ENCODE measurements around the gene LCMT2.
"Not testable (repeated sequence)": the region's sequence is repeated elsewhere in the genome, so short reads cannot be mapped to it uniquely, and the experiment has no call there.

Gene LCMT2

DNA sequence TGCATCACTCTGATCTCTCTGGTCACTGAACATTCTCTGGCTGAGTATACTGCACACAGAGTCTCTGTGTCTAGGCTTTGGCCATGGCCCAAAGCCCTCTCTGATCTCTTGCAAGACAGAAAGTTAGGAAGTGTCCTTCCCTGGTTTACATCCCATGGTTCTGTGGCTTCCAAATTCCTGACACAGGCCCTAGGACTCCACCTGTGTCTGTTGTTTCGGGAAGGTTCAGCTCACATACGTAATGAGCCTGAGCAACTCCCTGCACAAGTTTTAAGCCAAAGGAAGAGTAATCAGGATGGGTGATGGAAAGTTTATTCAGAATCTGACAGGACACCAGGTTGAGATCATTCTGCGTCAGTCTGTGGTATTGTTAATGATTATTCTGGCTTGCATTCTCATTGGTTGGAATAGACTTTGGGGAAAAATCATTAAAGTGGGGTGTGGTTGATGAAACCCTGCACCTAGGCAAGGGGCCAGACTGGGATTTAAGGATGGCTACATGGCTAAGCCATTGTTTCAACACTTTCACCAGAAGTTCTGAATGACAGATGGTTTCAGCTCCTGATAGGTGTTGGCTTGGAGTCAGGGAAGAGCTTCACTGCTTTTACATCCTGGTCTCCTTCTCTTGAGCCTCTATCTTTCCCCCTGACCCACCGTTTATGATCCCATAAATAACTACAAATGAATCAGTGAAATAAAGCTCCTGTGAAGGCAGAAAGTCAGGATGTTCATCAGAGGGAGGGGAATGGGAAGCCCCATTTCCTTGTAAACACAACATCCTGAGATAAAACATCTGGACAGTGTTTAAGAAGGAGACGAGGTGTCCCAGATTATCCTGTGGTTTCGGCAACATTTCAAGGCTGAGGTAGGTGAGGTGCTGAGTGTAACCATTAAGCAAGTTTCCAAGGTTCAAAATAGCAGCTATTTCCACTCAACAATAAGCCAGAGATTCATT lies 14.1 kb downstream of the LCMT2 start:
- no peak for DNase-seq

DNA sequence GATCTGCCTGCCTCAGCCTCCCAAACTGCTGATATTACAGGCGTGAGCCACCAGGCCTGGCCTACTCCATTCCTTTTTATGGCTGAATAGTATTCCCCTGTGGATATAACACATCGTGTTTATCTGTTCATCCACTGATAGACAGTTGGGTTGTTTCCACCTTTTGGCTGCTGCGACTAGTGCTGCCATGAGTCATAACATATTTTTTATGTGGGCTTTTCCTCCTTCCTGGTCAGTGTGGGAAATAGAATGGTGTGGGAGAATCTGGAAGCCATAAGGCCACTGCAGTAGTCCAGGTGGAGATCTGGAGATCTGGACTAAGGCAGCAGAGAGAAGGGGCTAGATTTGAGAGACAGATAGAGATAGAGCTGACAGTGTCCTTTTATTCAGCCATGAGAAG lies 16.2 kb downstream of the LCMT2 start:
- no peak for DNase-seq

DNA sequence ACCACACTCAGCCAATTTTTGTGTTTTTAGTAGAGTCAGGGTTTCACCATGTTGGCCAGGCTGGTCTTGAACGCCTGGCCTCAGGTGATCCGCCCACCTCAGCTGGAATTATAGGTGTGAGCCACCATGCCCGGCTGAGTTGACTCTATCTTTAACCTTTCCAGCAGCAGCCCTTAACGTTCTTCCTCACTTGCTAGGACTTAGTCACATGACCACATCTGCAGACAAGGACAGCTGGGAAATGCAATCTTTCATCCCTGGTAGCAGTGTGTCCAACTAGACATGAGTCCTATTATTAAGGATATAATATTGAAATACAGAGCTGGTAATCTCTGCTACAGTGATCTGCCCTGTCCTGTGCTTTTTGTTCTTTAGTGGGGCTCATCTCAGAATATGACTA lies 18.0 kb downstream of the LCMT2 start:
- no peak for DNase-seq

DNA sequence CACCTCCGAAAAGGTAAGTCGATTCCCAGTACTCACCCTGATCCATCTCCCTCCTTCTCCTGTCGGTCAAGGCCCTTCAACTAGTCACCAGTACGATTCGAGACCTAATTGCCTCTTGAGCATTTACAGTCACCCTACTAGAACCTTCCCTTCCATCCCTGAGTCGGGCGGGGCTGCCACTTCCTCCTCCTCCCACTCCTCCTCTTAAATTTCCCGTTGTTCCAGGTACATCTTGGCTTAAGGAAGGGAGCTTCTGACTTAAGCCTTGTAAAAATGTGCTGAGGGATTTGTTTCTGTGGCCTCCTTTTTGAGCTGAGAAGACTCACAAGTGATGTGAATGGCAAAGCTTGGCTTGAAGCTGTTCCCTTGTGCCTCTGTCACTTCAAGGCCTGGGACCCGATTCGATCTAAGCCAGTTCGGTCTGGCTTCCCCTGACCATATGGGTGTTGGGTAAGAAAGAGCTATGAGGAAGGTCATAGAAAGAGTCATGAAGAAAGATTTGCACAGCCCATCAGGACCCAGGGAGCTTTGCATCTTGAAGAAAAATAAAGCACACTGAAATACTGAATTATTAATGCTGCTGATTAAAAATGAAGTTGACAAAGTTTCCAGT lies 28.1 kb downstream of the LCMT2 start, which contains the start of gene TGM7:
Gene TGM7 (minus strand): TSS at position 51 of the 613 bp plus-strand sequence.
- DNase-seq, result no peak

DNA sequence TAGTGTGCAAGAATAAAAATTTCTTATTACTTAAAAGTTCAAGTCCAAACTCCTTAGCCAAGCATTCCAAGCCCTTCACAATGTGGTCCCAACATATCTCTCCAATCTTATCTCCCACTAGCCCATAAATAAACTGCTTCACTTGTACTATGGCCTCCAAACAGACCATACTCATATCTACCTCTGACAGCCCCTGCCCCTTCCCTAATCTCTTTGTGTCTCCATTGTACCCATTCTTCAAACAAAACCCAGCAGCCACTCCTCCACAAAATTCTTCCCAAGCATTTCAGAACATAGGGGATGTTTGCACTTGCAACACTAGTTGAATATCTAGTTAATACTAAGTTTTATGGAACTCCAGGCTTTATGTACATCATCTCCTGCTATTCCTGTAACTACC lies 30.5 kb downstream of the LCMT2 start:
- DNase-seq, result no peak

DNA sequence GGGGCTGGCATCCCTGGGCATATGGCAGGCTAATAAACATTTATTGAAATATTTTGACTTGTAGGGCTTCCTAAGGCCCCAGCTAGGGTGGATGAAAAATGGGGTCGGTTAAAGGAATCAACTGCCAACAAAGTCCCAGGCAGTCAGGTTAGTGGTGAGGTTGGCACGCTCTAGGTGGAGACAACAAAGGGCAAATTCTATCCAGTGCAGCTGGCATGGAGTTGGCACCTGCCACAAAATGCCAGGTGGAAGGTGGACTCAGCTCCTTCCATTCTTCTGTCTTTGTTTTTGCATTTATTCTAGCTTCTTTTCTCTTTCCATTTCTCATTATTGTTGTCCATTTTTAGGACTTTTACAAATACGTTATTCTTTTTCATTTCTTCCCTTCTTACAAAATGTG lies 31.0 kb downstream of the LCMT2 start:
- no peak for DNase-seq

DNA sequence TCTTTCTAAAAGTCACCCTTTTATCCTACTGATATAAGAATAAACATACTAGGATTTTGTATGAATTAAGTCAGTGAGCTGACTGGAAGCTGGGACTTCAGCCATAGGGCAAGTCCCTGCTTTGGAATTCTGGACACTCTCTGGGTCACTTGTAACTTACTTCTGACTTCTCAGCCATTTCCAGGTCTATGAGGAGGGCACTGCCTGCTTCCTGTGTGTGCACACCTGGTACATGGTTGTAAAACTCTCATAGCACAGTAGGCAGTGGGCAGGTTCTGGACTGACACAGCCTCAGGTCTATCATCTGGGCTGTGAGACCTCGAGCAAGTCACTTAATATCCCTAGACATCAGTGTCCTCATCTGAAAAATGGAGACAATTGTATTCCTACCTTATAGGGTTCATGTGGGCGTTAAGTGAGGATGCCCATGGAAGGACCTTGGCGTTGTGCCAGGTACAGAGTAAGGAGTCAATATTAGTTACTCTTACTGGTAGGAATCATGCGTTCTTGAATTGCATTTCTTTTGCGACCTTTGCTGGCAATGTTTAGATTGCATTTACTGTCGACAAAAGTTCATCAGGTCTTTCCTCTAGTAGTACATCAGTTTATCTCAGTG lies 36.2 kb downstream of the LCMT2 start:
- DNase-seq, result no peak

DNA sequence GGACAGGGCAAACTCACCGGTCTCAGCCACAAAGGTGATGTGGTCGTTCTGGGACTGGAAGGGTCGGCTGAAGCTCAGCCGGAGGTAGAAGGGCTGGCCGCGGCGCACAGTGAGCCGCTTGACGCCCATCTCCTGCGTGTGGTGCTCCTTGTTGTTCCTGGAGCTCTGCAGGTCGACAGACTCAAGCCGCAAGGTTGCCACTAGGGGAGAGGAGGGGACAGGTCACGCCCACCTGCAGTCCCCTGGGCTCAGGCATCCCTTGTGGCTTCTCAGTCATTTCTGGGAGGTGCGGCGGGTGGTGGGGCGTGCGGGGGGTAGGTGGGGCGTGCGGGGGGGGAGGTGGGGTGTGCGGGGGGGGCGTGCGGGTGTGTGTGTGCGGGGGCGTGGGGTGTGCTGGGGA lies 36.9 kb downstream of the LCMT2 start:
- DNase-seq, result no peak

DNA sequence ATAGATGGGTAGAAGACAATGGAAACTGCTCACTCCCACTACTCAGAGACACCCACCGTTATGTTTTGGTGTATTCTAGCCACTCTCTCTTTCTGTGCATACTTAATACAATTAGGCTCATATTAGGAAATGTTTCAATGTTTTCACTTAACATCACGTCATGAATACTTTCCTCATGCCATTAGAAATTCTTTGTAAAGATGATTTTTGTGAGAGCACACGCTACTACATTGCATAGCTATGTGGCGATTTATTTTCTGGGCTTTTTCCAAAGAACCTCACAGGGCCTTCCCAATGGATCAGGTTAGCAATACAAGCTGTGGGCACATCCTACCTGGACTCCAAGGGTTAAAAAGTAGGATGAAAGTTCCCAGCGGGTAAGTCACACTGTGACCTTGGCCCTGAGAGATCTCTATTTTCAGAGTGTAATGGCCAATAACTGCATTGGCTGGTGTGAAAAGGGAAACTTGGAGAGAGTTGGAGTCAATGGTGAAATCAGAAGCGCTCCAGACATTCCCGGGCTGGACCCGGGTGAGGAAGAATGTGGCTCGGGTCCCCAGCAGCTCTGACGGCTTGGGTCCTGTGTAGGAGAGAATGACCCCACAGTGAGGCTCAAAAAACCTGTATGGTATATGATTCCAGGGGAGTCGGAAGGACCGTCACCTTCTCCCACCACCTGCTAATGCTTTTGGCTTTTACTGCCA lies 37.8 kb downstream of the LCMT2 start:
- DNase-seq, result no peak

DNA sequence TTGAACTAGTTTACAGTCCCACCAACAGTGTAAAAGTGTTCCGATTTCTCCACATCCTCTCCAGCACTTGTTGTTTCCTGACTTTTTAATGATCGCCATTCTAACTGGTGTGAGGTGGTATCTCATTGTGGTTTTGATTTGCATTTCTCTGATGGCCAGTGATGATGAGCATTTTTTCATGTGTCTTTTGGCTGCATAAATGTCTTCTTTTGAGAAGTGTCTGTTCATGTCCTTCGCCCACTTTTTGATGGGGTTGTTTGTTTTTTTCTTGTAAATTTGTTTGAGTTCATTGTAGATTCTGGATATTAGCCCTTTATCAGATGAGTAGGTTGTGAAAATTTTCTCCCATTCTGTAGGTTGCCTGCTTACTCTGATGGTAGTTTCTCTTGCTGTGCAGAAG lies 40.7 kb downstream of the LCMT2 start:
- DNase-seq, result not testable (repeated sequence)

DNA sequence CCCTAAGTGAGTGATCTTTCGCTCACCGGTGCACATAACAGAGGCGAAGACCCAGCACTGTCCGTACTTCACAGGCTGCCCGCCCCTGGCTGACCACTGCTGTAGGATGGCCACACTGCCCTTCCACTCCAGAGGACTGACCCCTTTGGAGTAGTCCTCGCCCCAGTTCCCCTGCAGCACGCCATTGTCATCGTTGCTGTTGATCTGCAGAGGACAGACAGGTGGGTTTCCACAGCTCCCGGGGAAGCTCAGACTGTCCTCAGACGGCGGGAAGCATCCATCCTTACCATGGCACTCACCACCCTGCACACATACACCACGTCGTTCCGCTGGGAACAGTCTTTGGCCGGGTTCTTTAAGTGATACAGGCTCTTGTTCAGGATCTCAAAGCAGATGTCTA lies 43.1 kb downstream of the LCMT2 start:
- no peak for DNase-seq

DNA sequence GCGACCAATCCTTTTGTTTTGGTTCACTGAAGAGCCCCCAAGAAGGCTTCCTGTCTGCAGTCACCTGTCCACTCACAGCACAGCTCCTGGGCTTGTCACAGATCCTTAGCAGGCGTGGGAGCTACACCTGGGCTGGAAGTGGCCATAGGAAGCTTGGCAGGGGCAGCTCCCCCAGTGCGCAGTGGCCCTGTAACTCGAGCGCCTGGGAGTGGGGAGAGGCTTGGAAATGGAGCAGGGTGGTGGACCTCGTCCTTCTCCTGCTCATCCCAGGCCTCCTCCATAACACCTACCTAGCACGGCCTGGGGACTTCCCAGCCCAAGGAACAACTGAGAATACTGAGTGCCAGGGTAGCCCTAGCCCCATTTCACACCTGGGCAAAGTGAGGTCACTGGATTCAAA lies 44.3 kb downstream of the LCMT2 start:
- no peak for DNase-seq

DNA sequence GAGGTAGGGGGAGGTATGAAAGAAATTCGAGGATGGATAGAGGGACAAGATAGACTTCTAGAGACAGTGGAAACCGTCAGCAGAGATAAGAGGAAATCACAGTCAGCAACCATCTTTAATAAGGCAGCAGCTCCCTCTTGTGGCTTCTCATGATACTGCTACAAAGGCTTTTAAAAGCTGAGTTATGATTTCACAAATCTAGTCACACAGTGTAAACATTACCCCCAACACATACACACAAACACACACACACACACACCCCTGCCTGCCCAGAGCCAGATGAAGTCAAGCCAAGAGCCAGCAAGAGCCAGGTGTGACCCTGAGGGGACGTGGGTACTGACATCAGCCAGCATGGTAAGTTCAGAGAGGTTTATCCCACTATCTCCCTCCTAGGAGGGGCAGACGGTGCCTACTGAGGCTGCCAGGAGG lies 44.8 kb downstream of the LCMT2 start:
- peak in 15 of 56 donors; percentile 4 to 67 (median 15) for DNase-seq

DNA sequence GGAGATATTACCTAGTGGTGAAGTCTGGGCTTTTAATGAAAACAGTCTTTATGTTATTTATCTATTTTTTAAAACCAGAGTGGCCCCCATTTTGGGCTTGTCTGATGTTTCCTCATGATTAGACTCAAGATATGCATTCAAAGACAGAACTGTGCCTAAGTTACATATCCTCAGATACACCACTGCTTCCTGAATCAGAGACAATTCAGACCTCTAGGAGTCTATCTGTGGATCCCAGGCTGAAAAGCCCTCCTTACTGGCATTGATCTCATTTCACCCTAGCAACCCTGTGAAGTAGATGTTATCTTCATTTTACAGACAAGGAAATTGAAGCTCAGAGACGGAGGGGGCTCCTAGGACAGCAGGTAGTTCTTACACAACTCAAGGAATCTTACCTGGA lies 46.8 kb downstream of the LCMT2 start:
- DNase-seq, result no peak

DNA sequence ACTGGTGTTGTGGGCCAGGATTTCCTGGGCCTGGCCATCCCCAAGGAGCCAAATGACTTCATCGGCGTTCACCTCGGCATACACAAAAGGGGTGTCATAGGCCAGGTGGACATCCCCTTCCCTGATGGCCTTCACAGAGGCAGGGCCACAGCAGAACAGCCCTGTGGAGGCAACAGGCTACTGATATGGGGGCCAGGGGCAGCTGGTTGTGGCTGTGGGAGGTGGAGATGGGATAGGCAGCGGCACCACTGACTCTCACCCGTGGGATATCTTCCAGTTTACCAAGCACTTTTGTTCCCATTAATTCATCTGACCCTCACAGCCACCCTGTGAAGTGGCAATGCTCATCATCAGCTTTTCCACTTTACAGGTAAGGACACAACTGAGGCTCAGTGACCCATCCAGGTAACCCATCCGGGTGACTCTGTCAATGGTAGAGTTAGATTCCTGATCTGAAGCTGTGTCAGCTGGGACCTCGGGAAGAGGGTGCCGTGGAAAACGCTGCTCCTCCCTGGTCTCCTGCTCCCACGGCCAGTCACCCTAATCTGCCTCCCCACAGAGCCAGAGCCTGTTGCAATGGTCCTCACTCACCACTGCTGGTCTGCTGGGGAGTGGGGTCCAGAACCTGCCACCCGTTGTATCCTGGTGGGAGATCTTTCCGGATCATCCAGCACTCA lies 48.3 kb downstream of the LCMT2 start:
- DNase-seq, result no peak

DNA sequence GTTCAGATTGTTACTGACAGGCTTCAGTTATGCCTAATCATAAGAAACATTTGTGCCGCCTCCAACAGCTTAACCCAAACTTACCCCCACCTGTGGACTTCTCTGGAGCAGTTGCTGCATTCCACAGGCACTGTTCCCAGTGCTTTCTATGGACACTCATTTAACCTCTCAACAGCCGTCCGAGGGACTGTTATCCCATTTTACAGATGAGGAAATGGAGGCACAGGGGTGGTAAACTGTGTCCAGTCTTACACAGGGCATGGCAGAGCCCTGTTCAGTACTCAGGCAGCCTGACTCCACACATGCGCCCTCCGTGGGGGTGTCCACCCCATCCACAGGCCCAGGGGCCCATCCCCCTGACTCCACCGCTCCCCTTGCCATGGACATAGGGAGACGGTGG lies 49.4 kb downstream of the LCMT2 start:
- DNase-seq, result no peak

DNA sequence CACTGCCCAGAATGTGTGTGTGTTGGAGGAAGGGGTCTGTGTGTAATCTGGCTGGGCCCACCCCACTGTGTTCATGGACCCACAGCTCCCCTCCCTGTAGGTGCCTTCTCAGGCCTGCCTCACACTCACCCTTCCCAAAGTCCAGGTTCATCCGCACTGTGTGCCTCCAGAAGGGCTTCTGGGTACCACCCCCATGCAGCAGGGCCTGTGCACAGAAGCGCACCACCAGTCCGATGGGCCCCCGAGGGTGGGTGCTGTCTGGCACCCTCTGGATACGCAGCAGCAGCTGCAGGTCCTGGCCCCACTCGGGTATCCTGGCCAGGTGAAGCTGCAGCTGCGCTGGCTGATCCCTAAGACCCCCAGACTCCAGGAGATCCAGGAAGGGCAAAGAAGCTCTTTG lies 50.9 kb downstream of the LCMT2 start:
- DNase-seq, result no peak

DNA sequence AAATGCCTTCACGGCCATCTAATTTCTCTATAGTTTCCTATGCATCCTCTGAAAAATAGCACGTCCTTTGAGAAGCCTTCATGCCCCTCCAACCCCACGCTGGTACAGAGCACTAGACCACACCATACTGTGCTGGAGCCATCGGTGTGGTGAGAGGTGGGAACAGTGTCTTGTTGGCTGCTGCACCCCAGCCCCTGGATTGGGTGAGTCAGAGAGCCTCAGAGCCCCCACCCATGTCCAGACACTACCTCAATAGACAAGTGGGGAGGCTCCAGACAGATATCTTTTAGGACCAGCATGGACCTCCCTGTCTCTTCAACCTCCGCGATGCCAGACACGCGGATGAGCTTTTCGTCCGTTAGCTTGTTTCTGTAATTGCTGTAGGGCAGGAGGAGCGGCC lies 51.5 kb downstream of the LCMT2 start:
- no peak for DNase-seq

DNA sequence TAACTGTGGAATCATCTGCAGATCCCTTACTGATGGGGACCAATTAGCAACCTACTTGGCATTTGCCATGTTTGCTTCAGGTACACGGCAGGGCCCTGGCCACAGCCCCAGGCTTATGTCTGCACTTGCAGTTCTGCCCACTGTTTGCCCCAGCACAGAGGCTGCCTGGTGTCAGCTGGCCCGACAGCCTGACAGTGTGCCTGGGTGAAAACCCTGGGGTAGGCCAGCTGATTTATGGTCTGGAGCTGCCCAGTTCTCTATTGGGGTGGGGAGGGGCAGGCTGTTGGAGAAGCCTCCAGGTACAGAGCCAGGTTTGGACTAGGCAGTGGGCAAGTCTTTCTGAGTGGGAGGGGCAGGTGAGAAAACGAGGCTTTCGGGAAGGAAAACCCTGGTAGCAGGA lies 52.5 kb downstream of the LCMT2 start:
- no peak for DNase-seq

DNA sequence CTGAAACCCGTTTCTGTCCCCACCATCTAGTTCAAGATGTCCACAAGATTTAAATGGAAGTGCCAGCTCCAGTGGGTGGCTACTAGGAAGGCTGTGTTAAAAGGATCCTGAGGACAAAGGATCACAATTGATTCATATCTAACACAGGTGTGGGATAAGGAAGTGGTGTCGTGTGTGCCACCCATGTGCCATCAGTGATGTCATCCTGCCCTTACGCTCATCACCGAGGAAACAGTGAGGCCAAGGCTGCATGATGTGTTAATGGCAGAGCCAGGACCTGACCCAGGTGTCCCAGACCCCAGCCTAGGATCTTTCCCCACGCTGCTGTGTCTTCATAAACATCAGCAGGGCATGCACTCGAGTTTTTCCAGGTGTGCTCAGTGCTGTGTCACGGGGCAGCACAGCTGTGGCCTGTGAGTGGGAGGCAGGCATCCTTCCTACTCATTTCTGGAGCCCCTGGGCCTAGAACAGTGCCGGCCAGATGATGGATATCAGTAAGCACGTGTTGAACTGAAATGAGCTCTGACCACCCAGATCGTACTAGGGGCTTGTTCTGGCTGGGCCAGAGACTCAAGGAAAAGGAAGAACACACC lies 53.0 kb downstream of the LCMT2 start:
- no peak for DNase-seq

Measured in nucleus accumbens (tissue), 56 donors.